MM.1S (cell line): ENCODE measurements around the gene PLEKHG1.

Source experiments
- DNase-seq: peaks from one replicate; pipeline ENCODE4 v3.0.0-alpha.2; 2015
- H2AFZ ChIP-seq: fragments of 300-600 bp; sonication (generic); 2 replicates; pipeline ENCODE4 v1.6.0; 2016; ENCODE audit warnings: antibody characterized with exemption, low read length
- H3F3A ChIP-seq: fragments of 300-600 bp; sonication (generic); 2 replicates; pipeline ENCODE4 v1.6.1; 2016; ENCODE audit warnings: mild to moderate bottlenecking, antibody characterized with exemption, low read length, moderate library complexity, mixed read lengths; ENCODE audit not compliant: insufficient read depth
- H3K27ac ChIP-seq: fragments of 300-600 bp; sonication (generic); 2 replicates; pipeline ENCODE4 v1.5.1; 2016; ENCODE audit warnings: mild to moderate bottlenecking, low read length
- H3K27me3 ChIP-seq: fragments of 300-600 bp; sonication (generic); replicated peaks from 2 replicates; pipeline ENCODE4 v1.6.0; 2016; ENCODE audit warnings: low read length; ENCODE audit not compliant: insufficient read depth
- H3K36me3 ChIP-seq: fragments of 300-600 bp; sonication (generic); replicated peaks from 2 replicates; pipeline ENCODE4 v1.6.1; 2016; ENCODE audit warnings: mild to moderate bottlenecking, low read length, mixed read lengths; ENCODE audit not compliant: insufficient read depth
- H3K4me1 ChIP-seq: fragments of 300-600 bp; sonication (generic); 2 replicates; pipeline ENCODE4 v1.6.1; 2016; ENCODE audit warnings: low read length, mixed read lengths
- H3K4me2 ChIP-seq: fragments of 300-600 bp; sonication (generic); 2 replicates; pipeline ENCODE4 v1.6.0; 2016; ENCODE audit warnings: low read depth, low read length
- H3K4me3 ChIP-seq: fragments of 300-600 bp; sonication (generic); 2 replicates; pipeline ENCODE4 v1.5.1; 2016; ENCODE audit warnings: low read length, mixed read lengths
- H3K79me2 ChIP-seq: fragments of 300-600 bp; sonication (generic); 2 replicates; pipeline ENCODE4 v1.6.1; 2016; ENCODE audit warnings: mixed run types, low read length, mixed read lengths
- H3K9ac ChIP-seq: fragments of 300-600 bp; sonication (generic); 2 replicates; pipeline ENCODE4 v1.6.1; 2016; ENCODE audit warnings: low read length, mixed read lengths
- H3K9me2 ChIP-seq: fragments of 300-600 bp; sonication (generic); replicated peaks from 2 replicates; pipeline ENCODE4 v1.6.1; 2016; ENCODE audit warnings: mild to moderate bottlenecking, low read length, mixed read lengths; ENCODE audit not compliant: insufficient read depth
- H3K9me3 ChIP-seq: fragments of 300-600 bp; sonication (generic); replicated peaks from 2 replicates; pipeline ENCODE4 v1.6.1; 2016; ENCODE audit warnings: mild to moderate bottlenecking, low read length, mixed read lengths; ENCODE audit not compliant: insufficient read depth
- H4K20me1 ChIP-seq: fragments of 300-600 bp; sonication (generic); 2 replicates; pipeline ENCODE4 v1.6.1; 2016; ENCODE audit warnings: mild to moderate bottlenecking, low read length, moderate library complexity, mixed read lengths; ENCODE audit not compliant: insufficient read depth
- EZH2 ChIP-seq: fragments of 300-600 bp; sonication (generic); optimal IDR thresholded peaks from 2 replicates; pipeline ENCODE3; 2017; ENCODE audit warnings: low read depth, mild to moderate bottlenecking, antibody characterized with exemption, low read length, mixed read lengths
- EZH2phosphoT487 ChIP-seq: fragments of 300-600 bp; sonication (generic); IDR thresholded peaks from 2 replicates; pipeline ENCODE4 v1.6.1; 2018; ENCODE audit warnings: antibody characterized with exemption, low read length
- TF ChIP-seq, protein P1 (sequence below): fragments of 300-600 bp; sonication (generic); IDR thresholded peaks from 2 replicates; pipeline ENCODE4 v1.5.1; 2016; ENCODE audit warnings: antibody characterized with exemption, low read length, mixed read lengths

Gene PLEKHG1

GRCh38 chr6:150641398-150642139 lies 41.9 kb downstream of the PLEKHG1 start:
- Histone ChIP-seq H3K27me3 (no peaks in the 10 kb centered on the region), H3K9me2 (no peaks in the 10 kb centered on the region), H3K4me1 (no peaks in the 10 kb centered on the region), H3K4me3 (no peak overlapping the region), H3K9me3 (no peaks in the 10 kb centered on the region), H3K27ac (no peak overlapping the region), H3K36me3 (no peaks in the 10 kb centered on the region), H2AFZ (no peak overlapping the region), H4K20me1 (no peaks in the 10 kb centered on the region), H3F3A (no peaks in the 10 kb centered on the region), H3K9ac (no peak overlapping the region), H3K79me2 (no peaks in the 10 kb centered on the region), H3K4me2 (no peak overlapping the region)
- DNase-seq = peak; percentile 11
- TF ChIP-seq, protein P1, sequence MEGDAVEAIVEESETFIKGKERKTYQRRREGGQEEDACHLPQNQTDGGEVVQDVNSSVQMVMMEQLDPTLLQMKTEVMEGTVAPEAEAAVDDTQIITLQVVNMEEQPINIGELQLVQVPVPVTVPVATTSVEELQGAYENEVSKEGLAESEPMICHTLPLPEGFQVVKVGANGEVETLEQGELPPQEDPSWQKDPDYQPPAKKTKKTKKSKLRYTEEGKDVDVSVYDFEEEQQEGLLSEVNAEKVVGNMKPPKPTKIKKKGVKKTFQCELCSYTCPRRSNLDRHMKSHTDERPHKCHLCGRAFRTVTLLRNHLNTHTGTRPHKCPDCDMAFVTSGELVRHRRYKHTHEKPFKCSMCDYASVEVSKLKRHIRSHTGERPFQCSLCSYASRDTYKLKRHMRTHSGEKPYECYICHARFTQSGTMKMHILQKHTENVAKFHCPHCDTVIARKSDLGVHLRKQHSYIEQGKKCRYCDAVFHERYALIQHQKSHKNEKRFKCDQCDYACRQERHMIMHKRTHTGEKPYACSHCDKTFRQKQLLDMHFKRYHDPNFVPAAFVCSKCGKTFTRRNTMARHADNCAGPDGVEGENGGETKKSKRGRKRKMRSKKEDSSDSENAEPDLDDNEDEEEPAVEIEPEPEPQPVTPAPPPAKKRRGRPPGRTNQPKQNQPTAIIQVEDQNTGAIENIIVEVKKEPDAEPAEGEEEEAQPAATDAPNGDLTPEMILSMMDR = no peak
- TF ChIP-seq EZH2phosphoT487 = no peak
- TF ChIP-seq EZH2 = no peak

- H3K9ac ChIP-seq = no peak overlapping the region
- TF ChIP-seq EZH2phosphoT487 (no peak), EZH2 (no peak)
- TF ChIP-seq, protein P1 = no peak
- H3K4me1 ChIP-seq = no peaks in the 10 kb centered on the region
- no peak overlapping the region for H2AFZ ChIP-seq
- H3K9me3 ChIP-seq = no peaks in the 10 kb centered on the region
- no peaks in the 10 kb centered on the region for H3F3A ChIP-seq
- no peak overlapping the region for H3K4me3 ChIP-seq
- H3K36me3 ChIP-seq = no peaks in the 10 kb centered on the region
- no peaks in the 10 kb centered on the region for H4K20me1 ChIP-seq
- H3K79me2 ChIP-seq = no peaks in the 10 kb centered on the region
- H3K4me2 ChIP-seq = no peak overlapping the region
- DNase-seq = no peak
- H3K27ac ChIP-seq = no peak overlapping the region
- H3K9me2 ChIP-seq = no peaks in the 10 kb centered on the region
- no peaks in the 10 kb centered on the region for H3K27me3 ChIP-seq
Measured at GRCh38 chr6:150646228-150646627, 46.5 kb downstream of the PLEKHG1 start.

DNA sequence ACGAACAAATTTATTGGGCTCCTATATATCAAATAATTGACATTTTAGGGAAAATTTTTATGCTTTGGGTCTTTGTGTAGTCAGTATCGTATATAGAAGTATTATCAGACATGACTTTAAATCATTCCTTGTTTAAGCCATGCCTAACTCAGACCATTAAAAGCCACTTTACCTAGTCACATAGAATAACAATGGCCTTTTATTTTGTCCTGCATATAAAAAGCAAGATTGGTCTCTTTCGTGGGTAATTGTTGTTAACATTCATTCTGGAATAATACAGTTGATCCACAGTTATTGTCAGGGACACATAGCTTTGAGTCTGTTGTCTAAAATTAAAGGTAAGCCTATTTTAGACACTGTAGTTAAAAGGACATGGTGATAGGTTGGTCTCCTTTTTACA lies 47.4 kb downstream of the PLEKHG1 start:
- Histone ChIP-seq H2AFZ (no peak overlapping the region), H3K27ac (no peak overlapping the region), H3K79me2 (no peaks in the 10 kb centered on the region), H3K4me3 (no peak overlapping the region), H3F3A (no peaks in the 10 kb centered on the region), H3K4me2 (no peak overlapping the region), H3K4me1 (no peaks in the 10 kb centered on the region), H3K36me3 (no peaks in the 10 kb centered on the region), H3K9me3 (no peaks in the 10 kb centered on the region), H3K27me3 (no peaks in the 10 kb centered on the region), H3K9me2 (no peaks in the 10 kb centered on the region), H4K20me1 (no peaks in the 10 kb centered on the region), H3K9ac (no peak overlapping the region)
- no peak for DNase-seq
- TF ChIP-seq EZH2phosphoT487 = no peak
- no peak for TF ChIP-seq EZH2
- TF ChIP-seq, protein P1 = no peak
